Thyroid gland (tissue), 4 donors: Measurements from ENCODE around the gene SAMD14.

Experiments
- POLR2A ChIP-seq, 2 donors: fragments of 450-650 bp; IDR thresholded peaks; one replicate each; pipeline ENCODE4 v1.6.1; 2017; ENCODE audit warnings: antibody characterized with exemption in 2 of 2, mild to moderate bottlenecking in 2 of 2, moderate library complexity in 1 of 2
- TF ChIP-seq, protein P1 (sequence below), 6 experiments: fragments of 200-600 bp in 3 of 6; fragments of 450-650 bp in 3 of 6; sonication (generic) in 3 of 6; IDR thresholded peaks; one replicate each; pipeline ENCODE4 v1.5.1; 2016 to 2019; ENCODE audit warnings: antibody characterized with exemption in 6 of 6, mild to moderate bottlenecking in 2 of 6, inconsistent platforms in 1 of 6, moderate library complexity in 1 of 6

DNA sequence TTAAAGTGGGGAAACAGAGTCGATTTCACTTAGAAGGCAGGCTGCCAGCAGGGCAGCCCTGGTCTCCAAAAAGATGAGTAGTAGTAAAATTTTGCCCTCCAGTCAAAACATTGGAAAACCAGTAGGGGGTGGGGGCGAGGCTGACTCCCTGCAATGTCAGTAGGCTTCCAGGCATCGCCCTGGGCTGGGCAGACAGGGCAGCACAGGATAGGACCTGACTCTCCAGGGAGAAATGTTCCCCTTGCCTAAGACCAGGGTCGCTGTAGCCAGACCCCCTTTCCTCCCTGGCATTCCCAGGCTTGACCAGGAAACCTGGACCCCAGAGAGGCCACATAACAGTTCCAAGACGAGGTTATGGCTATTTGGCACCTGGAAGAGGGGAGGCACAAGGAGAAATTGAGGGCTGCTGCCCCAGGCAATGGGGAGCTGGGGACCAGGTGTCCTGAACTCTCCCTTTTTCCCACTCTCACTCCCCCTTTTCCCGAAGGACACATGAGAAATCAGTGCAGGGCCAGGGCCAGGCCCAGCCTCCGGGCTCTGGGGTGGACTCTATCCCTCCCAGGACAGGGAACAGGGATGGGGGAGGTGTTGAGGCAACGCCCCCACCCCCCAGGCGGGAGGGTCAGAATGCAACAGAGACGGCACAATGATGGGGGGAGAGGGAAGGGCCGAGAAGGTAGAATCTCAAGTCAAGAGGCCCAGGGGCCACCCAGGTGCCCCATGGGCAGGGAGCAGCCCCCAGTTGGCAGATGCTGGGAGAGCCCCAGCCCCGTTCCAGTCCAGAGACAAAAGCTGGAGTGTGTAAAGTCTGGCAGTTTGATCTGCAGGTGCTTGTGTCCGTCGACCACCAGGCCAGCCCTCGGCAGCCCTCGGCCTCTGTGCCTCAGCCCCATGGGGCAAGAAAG is 4.5 kb upstream of the SAMD14 start:
- TF ChIP-seq, protein P1, sequence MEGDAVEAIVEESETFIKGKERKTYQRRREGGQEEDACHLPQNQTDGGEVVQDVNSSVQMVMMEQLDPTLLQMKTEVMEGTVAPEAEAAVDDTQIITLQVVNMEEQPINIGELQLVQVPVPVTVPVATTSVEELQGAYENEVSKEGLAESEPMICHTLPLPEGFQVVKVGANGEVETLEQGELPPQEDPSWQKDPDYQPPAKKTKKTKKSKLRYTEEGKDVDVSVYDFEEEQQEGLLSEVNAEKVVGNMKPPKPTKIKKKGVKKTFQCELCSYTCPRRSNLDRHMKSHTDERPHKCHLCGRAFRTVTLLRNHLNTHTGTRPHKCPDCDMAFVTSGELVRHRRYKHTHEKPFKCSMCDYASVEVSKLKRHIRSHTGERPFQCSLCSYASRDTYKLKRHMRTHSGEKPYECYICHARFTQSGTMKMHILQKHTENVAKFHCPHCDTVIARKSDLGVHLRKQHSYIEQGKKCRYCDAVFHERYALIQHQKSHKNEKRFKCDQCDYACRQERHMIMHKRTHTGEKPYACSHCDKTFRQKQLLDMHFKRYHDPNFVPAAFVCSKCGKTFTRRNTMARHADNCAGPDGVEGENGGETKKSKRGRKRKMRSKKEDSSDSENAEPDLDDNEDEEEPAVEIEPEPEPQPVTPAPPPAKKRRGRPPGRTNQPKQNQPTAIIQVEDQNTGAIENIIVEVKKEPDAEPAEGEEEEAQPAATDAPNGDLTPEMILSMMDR (IDR thresholded peaks at IDR 0.05), result no peak
- no peak for TF ChIP-seq POLR2A (IDR thresholded peaks at IDR 0.05)
